A204.1 (cell line): ENCODE results near the gene DHX29.
"Not testable (repeated sequence)": the region's sequence is repeated elsewhere in the genome, so short reads cannot be mapped to it uniquely, and the experiment has no call there.

ENCODE experiments used
- FAIRE-seq: peaks from 2 replicates; lab custom pipeline; 2012; peaks lifted over from hg19 to GRCh38; lab: Jason Lieb, UNC

The DHX29 gene

GRCh38 chr5:55307383-55308253 is at the start of gene DHX29, which contains the start of gene MTREX:
DHX29 (minus strand) TSS chr5:55307694; CDS start chr5:55307573, 121 bp downstream.
MTREX (plus strand) TSS chr5:55307989; CDS start chr5:55308014, 25 bp downstream.
- peak; percentile 85 for FAIRE-seq

- FAIRE-seq: no peak
These were observed 49.4 kb upstream of the DHX29 start for GRCh38 chr5:55356896-55357295.

- FAIRE-seq: peak; percentile 32
These were observed 43.3 kb upstream of the DHX29 start for GRCh38 chr5:55350754-55351153.

GRCh38 chr5:55347786-55348185 is 40.3 kb upstream of the DHX29 start:
- no peak for FAIRE-seq

- no peak for FAIRE-seq
These were observed 37.8 kb upstream of the DHX29 start for GRCh38 chr5:55345327-55345726.

GRCh38 chr5:55344392-55344992 is 37.0 kb upstream of the DHX29 start:
- FAIRE-seq: peak; percentile 98

- FAIRE-seq: no peak
These were observed 36.1 kb upstream of the DHX29 start for GRCh38 chr5:55343609-55344008.

- no peak for FAIRE-seq
These were observed 35.6 kb upstream of the DHX29 start for GRCh38 chr5:55343107-55343506.

- FAIRE-seq: no peak
These were observed 31.3 kb upstream of the DHX29 start for GRCh38 chr5:55338810-55339243.

GRCh38 chr5:55338092-55338613 is 30.7 kb upstream of the DHX29 start:
- FAIRE-seq: peak; percentile 87

GRCh38 chr5:55333811-55334210 is 26.3 kb upstream of the DHX29 start:
- FAIRE-seq: no peak

GRCh38 chr5:55333017-55333416 is 25.5 kb upstream of the DHX29 start:
- FAIRE-seq: no peak

GRCh38 chr5:55331321-55331720 is 23.8 kb upstream of the DHX29 start:
- FAIRE-seq: no peak

GRCh38 chr5:55327281-55327680 is 19.8 kb upstream of the DHX29 start:
- no peak for FAIRE-seq

GRCh38 chr5:55325621-55326020 is 18.1 kb upstream of the DHX29 start:
- FAIRE-seq: no peak

GRCh38 chr5:55324815-55325418 is 17.4 kb upstream of the DHX29 start:
- FAIRE-seq: peak; percentile 96

GRCh38 chr5:55324006-55324405 is 16.5 kb upstream of the DHX29 start:
- FAIRE-seq: no peak

GRCh38 chr5:55320571-55320970 is 13.1 kb upstream of the DHX29 start:
- no peak for FAIRE-seq

GRCh38 chr5:55319491-55319890 is 12.0 kb upstream of the DHX29 start:
- no peak for FAIRE-seq

- not testable (repeated sequence) for FAIRE-seq
These were observed 10.7 kb upstream of the DHX29 start for GRCh38 chr5:55318237-55318636.

GRCh38 chr5:55316837-55317236 is 9.3 kb upstream of the DHX29 start:
- no peak for FAIRE-seq

GRCh38 chr5:55316289-55316688 is 8.8 kb upstream of the DHX29 start:
- FAIRE-seq: no peak
